NCI-H2081 treated with DMSO at 0.1 percent for 48 hours (cell line): ENCODE results near the gene MAN2B2.

ENCODE experiments used
- DNase-seq: peaks from one replicate; lab custom pipeline; 2025; lab: John Stamatoyannopoulos, UW

The MAN2B2 gene

GRCh38 chr4:6568148-6568547 is 6.8 kb upstream of the MAN2B2 start:
- DNase-seq, result no peak

- DNase-seq, result no peak
Measured at GRCh38 chr4:6568689-6569332, 6.2 kb upstream of the MAN2B2 start.

DNA sequence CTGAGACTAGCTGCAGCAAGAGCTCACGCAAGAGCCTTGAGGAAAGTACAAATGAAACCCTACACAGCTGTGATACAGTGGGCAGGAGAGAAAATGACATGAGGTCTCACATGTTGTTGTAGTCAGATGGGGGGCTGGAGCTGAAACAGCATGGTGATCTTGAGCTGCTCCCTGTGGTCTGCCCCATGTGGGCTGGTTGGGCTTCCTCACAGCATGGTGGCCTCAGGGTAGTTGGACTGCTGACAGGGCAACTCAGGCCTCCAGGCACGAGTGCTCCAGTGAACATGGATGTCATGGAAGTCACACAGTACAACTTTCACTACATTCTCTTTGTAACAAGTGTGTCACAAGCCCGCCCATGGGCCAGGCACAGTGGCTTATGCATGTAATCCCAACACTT is 3.4 kb upstream of the MAN2B2 start:
- no peak for DNase-seq

- no peak for DNase-seq
Measured at GRCh38 chr4:6573551-6573950, 1.4 kb upstream of the MAN2B2 start.

DNA sequence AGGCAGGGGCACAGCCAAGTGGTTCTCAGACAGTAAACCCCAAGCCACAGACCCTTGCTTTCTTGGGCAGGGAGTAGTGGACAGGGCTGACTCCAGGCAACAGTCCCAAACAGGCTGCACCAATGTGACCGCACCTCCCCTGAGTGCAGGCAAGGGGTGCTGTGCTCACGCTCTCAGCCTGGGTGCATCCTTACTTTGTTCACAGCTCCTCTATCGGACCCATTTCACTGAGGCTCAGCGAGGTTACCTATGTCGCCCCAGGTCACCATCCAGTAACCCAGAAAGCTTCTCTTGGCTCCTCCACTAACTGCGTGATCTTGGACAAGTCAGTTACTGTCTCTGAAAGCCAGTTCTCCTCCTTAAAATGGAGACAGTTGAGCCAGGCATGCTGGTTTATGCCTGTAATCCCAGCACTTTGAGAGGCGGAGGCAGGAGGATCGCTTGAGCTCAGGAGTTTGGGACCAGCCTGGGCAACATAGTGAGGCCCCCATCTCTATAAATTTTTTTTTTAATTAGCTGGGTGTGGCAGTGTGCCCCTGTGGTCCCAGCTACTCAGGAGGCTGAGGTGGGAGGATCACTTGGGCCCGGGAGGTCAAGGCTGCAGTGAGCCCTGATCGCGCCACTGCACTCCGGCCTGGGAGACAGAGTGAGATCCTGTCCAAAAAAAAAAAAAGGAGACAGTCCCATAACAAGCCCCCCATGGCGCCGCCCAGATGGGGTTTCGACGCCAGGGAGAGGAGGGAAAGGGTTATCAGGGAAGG is 823 bp upstream of the MAN2B2 start:
- DNase-seq, result no peak

DNA sequence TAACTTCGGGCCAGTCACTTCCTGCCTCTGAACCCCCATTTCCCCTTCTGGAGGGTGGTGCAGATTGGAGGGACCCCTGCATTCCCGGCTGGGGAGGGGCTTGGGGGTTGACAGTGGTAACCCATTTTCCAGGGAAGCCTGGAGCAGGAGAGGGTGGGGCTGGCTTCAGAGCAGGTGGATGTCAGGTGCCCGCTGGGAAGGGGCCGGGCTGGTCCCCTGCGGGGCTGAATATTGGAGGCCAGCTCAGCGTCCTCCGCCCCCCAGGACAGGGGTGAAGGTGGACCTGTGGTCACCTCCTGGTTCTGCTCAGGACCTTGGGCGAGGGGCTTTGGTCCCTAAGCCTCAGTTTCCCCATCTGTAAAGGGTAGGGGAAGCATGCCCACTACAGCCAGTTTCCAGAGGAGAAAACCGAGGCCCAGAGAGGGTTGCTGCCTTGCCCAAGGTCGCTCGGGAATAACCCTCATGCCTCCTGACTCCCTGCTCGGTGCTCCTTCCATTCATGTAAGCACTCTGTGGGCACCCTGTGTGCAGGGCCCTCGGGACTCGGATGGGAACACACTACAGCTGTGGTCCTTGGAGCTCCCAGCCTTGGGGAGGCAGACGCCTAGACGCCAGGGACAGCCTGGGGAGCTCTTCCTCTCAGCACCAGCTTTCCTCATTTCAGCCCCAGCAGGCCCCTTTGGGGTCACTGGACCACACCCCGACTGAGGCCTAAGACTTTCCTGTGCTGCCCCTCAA is 683 bp downstream of the MAN2B2 start:
- no peak for DNase-seq

DNA sequence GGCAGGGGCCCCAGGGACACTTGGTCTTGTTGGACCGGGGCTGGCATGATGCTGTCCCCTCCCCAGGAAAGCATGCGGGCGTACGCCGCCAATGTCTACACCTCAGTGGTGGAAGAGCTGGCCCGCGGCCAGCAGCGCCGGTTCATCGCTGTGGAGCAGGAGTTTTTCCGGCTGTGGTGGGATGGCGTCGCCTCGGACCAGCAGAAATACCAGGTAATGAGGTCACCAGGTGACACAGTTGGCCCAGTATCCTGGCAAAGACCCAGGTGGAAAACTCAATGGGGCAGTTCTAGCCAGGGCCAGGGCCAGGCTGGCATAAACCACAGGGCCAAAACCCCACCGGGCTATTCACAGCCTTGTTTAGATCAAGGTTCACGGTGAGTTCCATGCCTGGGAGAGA is 1.5 kb downstream of the MAN2B2 start:
- DNase-seq, result no peak

DNA sequence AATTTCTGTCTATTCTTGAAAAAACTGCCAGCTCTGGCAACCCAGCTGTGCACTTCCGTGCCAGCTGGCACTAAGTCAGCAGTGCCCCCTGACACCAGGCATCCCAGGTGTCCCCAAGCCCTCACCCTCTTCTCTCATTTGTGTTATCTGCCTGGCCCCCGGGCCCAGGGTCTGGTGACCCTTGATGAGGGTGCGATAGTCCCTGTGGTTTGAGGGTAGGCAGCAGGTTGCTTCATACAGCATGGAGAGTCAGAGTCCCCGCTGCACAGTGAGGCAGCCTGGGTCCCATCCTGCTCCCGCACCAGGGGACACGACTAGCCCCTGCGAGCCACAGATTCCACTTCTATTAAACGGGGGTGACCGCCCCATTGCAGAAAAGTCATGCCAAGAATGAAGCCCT is 1.9 kb downstream of the MAN2B2 start:
- no peak for DNase-seq

DNA sequence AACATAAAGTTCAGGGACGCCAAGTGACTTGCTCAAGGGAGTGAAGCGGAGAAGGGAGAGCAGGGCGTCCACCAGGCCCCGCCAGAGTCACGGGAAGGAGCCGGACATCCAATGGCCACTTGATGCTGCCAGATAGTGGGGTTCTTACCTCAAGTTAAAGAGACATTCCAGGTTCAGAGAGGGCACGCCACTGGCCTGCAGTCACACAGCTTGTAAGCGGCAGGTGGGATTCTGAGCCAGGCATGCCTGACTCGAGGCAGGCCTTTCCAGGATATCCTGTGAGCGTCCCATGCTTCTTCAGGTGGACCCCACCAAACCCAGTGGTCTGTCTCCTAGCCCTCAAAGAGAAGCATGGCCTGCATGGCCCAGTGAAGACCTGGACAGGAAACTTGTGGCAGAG is 2.4 kb downstream of the MAN2B2 start:
- DNase-seq, result no peak

DNA sequence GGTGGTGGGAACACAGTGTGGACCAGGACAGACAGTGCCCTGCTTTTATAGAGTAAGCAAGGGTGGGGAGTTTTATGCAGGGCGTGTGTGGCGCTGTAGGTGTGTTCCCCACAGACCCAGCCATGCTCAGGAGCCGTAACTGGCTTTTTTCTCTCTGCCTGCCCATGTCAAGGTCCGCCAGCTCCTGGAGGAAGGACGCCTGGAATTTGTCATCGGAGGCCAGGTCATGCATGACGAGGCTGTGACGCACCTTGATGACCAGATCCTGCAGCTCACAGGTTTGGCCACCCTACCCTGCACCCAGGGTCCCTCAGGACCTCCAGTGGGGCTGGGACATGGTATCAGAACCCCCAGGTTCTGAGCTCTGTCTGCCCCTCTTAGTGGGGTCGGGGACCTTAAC is 3.2 kb downstream of the MAN2B2 start:
- no peak for DNase-seq

DNA sequence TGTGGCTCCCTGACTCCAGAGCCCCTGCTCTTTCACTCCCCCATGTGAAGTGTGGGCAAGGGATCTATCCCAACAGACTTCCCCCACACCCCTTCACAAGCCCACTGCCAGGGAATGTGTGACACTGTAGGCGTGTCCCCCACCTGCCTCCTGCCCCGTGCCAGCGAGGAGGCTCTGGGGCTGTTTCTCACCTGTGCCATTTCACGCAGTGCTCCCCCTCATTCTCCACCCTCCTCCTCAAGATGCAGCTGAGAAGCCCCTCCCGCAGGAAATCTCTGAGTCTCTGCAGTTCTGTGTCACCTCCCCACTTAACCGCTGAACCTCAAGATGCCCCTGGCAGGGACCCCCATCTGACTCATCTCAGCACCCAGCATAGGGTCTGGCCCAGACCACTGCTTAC is 5.4 kb downstream of the MAN2B2 start:
- no peak for DNase-seq

GRCh38 chr4:6581566-6582121 is 6.7 kb downstream of the MAN2B2 start:
- DNase-seq, result no peak

GRCh38 chr4:6582889-6583490 is 8.0 kb downstream of the MAN2B2 start:
- DNase-seq, result no peak

- DNase-seq, result no peak
Measured at GRCh38 chr4:6584865-6585264, 9.9 kb downstream of the MAN2B2 start.

- DNase-seq, result no peak
Measured at GRCh38 chr4:6586715-6587325, 11.8 kb downstream of the MAN2B2 start.

DNA sequence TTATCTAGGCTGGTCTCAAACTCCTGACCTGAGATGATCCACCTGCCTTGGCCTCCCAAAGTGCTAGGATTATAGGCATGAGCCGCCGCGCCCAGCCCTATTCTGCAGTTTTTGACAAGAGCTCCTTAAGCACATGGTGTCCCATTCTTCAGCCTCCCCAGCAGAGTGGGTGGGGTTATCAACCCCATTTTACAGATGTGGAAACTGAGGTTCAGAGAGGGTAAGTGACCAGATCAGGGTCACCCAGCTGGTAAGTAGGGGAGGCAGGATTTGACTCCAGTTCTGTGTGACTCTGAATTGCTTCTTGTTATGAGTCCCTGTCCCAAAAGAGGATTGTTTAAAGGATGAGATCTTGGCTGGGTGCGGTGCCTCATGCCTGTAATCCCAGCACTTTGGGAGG is 14.5 kb downstream of the MAN2B2 start:
- DNase-seq, result no peak

DNA sequence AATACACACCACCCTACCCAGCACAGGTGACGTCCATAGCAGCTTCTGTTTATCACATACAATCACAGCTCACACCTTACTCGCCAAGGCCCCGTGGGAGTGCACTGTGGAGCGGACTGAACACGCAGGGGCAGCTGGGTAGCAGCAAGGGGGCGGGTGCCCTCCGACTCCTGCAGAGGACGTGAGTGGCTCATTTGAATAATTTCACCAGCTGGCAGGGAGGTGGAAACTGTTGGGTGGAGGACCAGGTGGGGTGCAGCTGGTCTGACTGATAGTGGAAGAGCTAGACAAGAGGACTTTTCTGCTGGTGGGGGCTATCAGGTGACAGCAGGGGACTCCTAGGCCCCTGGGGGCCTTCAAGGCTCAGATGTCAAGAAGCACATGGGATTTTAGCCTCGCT is 16.3 kb downstream of the MAN2B2 start:
- no peak for DNase-seq

DNA sequence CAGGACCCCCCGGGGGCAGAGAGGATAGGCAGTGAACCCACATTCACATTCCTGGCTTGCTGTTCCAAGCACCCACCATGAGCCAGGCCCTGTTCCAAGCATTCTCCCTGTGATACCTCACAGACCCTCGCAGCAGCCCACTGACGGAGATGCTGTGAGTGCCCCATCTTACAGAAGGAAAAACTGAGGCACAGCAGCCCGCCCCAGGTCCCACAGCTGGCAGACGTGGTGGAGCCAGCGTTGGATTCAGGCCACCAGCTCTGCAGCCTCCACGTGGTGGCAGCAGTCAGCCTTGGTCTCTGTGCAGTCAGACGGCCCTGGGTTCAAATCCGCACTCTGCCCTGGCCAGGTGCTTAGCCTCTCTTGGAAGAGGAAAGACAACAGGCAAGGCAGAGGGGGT is 16.8 kb downstream of the MAN2B2 start:
- DNase-seq, result no peak

DNA sequence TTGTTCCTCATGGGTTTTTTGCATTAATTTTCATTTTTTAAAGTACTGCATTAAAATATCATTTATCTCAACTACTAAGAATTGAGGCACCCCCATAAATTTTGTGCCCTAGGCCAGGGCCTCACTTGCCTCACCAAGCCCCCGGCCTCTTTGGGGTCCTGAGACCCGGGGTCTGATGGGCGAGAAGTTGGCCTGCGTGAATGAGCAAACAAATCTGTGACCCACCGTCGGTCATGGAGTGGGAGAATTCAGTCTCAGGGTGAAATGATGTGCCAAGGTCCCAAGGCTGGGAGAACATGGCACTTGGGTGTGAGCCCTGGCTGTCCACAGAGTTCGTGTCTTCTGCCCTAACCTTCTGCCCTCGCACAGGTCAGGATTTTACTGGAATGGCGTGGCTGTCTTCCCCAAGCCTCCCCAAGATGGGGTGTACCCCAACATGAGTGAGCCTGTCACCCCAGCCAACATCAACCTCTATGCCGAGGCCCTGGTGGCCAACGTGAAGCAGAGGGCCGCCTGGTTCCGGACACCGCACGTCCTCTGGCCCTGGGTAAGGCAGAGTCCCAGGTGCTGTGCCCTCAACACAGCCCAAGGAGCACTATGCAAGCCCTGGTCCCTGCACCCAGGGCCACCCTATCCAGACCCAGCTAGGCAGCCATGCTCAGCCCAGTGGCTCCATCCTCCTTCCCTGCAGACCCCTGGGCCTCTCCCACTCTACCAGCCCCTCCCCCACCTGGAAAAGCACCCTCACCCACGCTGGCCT is 18.0 kb downstream of the MAN2B2 start:
- DNase-seq, result no peak

- no peak for DNase-seq
Measured at GRCh38 chr4:6594341-6594740, 19.4 kb downstream of the MAN2B2 start.

DNA sequence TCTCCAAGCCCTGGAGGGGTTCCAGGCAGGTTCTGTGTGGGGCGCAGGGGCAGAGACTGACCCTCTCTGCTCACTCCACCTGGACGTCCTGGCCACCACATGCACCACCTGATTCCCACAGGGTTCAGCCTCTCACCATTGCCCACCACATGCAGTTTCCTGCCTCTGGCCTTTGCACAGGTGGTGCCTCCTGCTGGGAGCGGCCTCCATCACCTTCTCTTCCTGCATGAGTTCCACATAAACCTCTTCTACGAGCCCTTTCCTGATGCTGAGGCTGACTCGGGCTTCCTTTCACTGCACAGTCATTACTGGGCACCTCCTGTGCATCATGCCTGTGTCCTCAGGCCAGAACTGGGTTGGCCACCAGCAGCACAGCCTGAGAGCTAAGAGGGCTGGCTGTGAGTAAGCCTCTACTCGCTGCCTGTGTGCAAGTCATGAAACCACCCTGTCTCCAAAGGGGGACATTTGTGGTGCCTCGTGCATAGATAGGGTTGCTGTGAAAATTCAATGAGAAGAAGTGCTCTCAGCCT is 19.9 kb downstream of the MAN2B2 start:
- DNase-seq, result no peak
